ENCODE data around the gene DKK3.

The DKK3 gene

DNA sequence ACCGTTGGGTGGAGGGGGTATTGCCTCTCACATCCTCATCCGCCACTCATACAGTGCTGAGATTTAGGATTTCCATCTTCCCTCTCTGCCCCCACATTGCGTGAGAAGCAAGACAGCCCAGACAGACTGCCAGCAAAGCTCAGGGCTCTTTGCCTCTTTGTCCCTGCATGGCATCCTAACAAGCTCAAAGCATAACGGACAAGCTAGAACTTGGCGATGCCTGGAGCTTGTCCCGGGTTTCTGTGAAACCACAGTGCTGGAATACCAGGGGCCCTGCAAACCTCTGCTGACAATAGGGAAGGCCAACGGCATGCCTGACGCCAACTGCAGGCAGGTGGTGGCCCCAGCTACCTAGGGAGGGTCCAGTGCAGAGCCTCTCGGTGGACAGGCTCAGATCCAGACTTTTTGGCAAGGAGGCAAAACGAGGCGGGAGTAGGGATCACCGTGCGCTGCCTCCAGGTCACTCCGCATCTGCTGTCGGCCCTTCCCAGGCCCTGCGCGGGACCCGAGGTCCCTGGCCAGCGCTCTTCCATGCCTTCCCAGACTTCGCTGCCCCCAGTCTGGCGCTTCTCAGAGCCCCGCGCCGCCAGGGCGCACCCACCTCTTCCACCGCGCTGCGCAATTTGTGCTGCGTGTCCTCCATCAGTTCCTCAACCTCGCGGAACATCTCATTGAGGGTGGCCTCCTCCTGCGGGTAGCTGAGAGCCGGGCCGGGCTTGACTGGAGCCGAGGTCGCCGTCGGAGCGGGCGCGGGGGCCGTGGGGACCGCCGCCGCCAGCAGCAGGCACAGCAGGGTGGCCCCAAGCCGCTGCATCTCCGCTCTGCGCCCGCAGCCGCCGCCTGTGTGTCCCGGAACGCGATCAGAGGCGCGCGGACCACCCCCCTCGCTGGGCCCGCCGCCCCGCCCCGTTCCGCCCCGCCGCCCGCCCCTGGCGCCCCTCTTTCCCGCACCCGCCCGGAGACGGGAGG lies at the start of gene DKK3:
DKK3 (minus strand) TSS at position 858 of the 969 bp plus-strand sequence; CDS start at position 814, 44 bp downstream.
- DNase-seq (ENCODE audit: low spot score) = peak; percentile 14
- TF ChIP-seq, protein P1, sequence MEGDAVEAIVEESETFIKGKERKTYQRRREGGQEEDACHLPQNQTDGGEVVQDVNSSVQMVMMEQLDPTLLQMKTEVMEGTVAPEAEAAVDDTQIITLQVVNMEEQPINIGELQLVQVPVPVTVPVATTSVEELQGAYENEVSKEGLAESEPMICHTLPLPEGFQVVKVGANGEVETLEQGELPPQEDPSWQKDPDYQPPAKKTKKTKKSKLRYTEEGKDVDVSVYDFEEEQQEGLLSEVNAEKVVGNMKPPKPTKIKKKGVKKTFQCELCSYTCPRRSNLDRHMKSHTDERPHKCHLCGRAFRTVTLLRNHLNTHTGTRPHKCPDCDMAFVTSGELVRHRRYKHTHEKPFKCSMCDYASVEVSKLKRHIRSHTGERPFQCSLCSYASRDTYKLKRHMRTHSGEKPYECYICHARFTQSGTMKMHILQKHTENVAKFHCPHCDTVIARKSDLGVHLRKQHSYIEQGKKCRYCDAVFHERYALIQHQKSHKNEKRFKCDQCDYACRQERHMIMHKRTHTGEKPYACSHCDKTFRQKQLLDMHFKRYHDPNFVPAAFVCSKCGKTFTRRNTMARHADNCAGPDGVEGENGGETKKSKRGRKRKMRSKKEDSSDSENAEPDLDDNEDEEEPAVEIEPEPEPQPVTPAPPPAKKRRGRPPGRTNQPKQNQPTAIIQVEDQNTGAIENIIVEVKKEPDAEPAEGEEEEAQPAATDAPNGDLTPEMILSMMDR (IDR thresholded peaks at IDR 0.05; ENCODE audit: extremely low read depth, insufficient read depth, missing control alignments) = no peak
- in situ Hi-C loops (cut with MboI; ENCODE audit: low pct_unique_long_range_greater_than_20kb, low sequenced_read_pairs, unreplicated experiment) = no loop called here

- no peak for DNase-seq (ENCODE audit: low spot score)
- TF ChIP-seq, protein P1 (IDR thresholded peaks at IDR 0.05; ENCODE audit: extremely low read depth, insufficient read depth, missing control alignments) = no peak
- in situ Hi-C loops (cut with MboI; ENCODE audit: low pct_unique_long_range_greater_than_20kb, low sequenced_read_pairs, unreplicated experiment) = loop anchor here (10.0 kb wide), 1 partner anchor 207 kb away; no protein-coding TSS in a partner anchor
Observed at GRCh38 chr11:12057299-12057980, 49.0 kb upstream of the DKK3 start.

DNA sequence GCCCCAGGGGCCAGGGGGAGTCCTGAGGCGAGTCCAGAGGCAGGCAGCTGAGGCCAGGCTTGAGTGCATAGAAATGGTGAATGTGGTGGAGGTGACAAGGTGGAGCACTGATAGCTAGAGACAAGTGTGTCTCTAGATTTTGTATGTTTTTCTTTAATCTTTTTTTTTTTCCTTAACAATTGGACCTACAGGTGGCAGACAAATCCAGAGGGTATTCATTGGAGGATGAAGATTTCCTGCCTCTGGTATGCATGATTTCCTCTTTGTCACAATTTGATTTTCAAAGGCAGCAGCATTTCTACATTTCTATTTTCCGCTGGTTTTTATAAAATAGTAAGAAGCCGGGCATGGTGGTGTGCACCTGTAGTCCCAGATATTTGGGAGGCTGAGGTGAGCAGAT lies 47.7 kb upstream of the DKK3 start:
- peak; percentile 1 for DNase-seq (ENCODE audit: low spot score)
- in situ Hi-C loops (cut with MboI; ENCODE audit: low pct_unique_long_range_greater_than_20kb, low sequenced_read_pairs, unreplicated experiment) = loop anchor here (10.0 kb wide), 1 partner anchor 209 kb away; no protein-coding TSS in a partner anchor
- TF ChIP-seq, protein P1 (IDR thresholded peaks at IDR 0.05; ENCODE audit: extremely low read depth, insufficient read depth, missing control alignments) = no peak

DNA sequence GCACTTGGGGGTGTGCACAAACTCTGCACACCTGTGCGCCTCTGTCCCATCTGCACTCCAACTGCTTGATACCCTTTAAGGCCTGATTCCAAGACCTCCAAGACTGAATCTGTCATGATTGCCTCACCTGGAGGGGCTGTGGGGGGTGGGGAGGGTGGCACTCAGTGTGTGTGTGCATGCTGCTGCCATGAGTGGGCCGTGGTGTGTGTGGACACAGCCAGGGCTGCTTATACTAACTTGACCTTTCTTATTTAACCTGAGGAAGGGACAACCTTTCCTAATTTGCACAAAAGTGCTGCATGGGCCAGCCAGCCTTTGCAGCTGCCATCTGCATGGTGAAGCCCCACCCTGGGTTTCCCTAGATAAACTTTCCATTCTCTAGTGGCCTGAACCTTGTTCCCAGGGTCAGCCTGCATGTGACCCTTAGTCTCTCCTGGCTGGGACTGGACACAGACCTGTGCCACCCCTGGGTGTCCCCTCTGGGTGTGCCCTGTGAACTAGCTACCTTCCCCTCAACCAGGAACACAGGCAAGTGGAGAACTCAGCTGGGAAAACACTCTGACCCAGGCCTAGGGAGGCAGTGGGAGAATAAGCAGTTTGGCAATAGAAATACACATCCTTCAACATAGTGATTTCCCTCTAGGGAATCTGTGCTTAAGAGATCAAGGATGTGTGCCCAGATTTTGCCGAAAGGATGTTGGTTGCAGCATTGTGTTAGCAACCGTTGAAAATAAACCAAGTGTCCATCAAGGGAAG lies 45.4 kb upstream of the DKK3 start:
- TF ChIP-seq, protein P1 (IDR thresholded peaks at IDR 0.05; ENCODE audit: extremely low read depth, insufficient read depth, missing control alignments) = no peak
- DNase-seq (ENCODE audit: low spot score) = peak; percentile 1
- in situ Hi-C loops (cut with MboI; ENCODE audit: low pct_unique_long_range_greater_than_20kb, low sequenced_read_pairs, unreplicated experiment) = loop anchor here (10.0 kb wide), 1 partner anchor 211 kb away; no protein-coding TSS in a partner anchor

DNA sequence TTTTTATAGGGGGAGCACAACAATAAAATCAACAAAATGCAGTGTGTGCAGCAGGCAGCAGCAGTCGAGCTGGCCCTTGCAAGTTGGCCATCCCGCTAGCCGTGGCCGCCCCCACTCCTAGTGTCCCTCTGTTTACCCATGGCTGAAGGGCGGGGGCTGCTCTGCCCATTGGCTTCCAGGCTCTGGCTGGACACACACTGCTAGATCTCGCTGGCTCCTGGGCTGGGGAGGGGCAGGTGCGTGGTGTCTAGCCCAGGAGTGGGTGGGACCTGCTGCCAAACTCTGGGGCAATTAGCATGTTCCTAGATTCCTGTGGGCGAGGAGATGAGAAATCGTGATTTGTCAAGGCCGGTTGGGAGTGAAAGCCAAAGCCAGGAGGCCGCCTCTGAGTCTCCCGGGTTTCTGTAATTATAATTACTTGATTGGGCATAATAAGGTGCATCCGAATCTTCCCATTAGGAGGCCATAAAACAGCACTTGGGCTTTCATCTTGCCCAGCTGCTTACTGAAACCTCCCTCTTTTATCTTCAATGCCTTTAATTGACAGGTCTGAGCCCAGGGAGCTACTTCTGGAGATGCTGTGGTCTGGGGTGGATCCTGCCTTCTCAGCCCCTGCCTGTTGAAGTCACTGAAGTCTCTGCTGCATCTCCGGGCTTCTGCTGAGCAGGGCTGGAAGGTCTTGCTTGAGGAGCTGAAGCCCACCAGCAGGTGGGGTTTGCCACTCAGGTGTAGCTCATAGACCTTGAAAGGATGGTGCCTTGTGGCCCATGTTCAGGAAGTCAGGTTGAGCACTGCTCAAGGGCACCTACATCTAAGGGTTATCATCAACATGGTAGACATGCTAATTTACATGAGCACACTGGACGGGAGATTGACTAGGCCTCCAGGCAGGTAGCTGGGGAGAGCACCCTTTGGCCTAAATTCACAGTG lies 44.5 kb upstream of the DKK3 start:
- in situ Hi-C loops (cut with MboI; ENCODE audit: low pct_unique_long_range_greater_than_20kb, low sequenced_read_pairs, unreplicated experiment) = loop anchor here (10.0 kb wide), 1 partner anchor 212 kb away; no protein-coding TSS in a partner anchor
- DNase-seq (ENCODE audit: low spot score) = peak; percentile 3
- TF ChIP-seq, protein P1 (IDR thresholded peaks at IDR 0.05; ENCODE audit: extremely low read depth, insufficient read depth, missing control alignments) = no peak

Data from GM13977 (cell line).